IMR-90 (cell line): ENCODE data around the gene SLC25A33.

Source experiments
- BHLHE40 ChIP-seq: fragments of 150-350 bp; IDR thresholded peaks from 2 replicates; pipeline ENCODE4 v1.6.1; 2016; ENCODE audit warnings: mild to moderate bottlenecking, low read depth, low read length
- CEBPB ChIP-seq: IDR thresholded peaks from 2 replicates; pipeline ENCODE4 v1.6.1; 2012; ENCODE audit warnings: low read depth, low read length, improper control_type of control experiment
- CHD1 ChIP-seq: IDR thresholded peaks from 2 replicates; pipeline ENCODE4 v1.6.1; 2012; ENCODE audit warnings: low read depth, low read length, improper control_type of control experiment
- CTCF ChIP-seq: conservative IDR thresholded peaks from 2 replicates; pipeline ENCODE4 v1.5.1; 2012; ENCODE audit warnings: mild to moderate bottlenecking, low read depth, low read length, improper control_type of control experiment
- MAFK ChIP-seq: IDR thresholded peaks from 2 replicates; pipeline ENCODE4 v1.6.1; 2012; ENCODE audit warnings: low read depth, low read length, improper control_type of control experiment
- MAZ ChIP-seq: IDR thresholded peaks from 2 replicates; pipeline ENCODE4 v1.6.1; 2012; ENCODE audit warnings: low read depth, mild to moderate bottlenecking, low read length, improper control_type of control experiment, moderate library complexity, borderline replicate concordance
- MXI1 ChIP-seq: IDR thresholded peaks from 2 replicates; pipeline ENCODE4 v1.6.1; 2012; ENCODE audit warnings: low read depth, mild to moderate bottlenecking, low read length, moderate library complexity, borderline replicate concordance
- POLR2A ChIP-seq: IDR thresholded peaks from 2 replicates; pipeline ENCODE4 v1.6.1; 2012; ENCODE audit warnings: mild to moderate bottlenecking, low read depth, low read length
- RAD21 ChIP-seq: IDR thresholded peaks from 2 replicates; pipeline ENCODE4 v1.6.1; 2012; ENCODE audit warnings: low read length, improper control_type of control experiment
- RCOR1 ChIP-seq: IDR thresholded peaks from 2 replicates; pipeline ENCODE4 v1.6.1; 2012; ENCODE audit warnings: mild to moderate bottlenecking, low read length, improper control_type of control experiment; ENCODE audit not compliant: insufficient replicate concordance
- RFX5 ChIP-seq: IDR thresholded peaks from 2 replicates; pipeline ENCODE4 v1.8.0; 2012; ENCODE audit warnings: low read depth, mild to moderate bottlenecking, low read length, moderate library complexity

- TF ChIP-seq BHLHE40 (no peak), MAFK (peak; percentile 72), CTCF (peak; percentile 94), CHD1 (no peak), POLR2A (peak; percentile 60; the same call in 1 of the 2 replicates), RAD21 (peak; percentile 99), MXI1 (no peak), CEBPB (no peak), MAZ (no peak), RCOR1 (no peak), RFX5 (no peak)
These were observed 48.5 kb upstream of the SLC25A33 start for GRCh38 chr1:9490605-9491339.
